A673 (cell line): ENCODE measurements around the gene SNED1. TPM values are rescaled to one million over a fixed set of nuclear protein-coding genes. Genes with fewer than 3 reads are reported as not detected.

Experiments
- BruUV-seq: library from RNA; stranded (reverse); fragments of 400-500 nt; replicated peaks from 2 replicates; lab custom pipeline; 2021; lab: Mats Ljungman, UMichigan
- CTCF ChIA-PET: fragments of 300-600 bp; sonication (Branson Sonifier 250); formaldehyde crosslinking; loops from one replicate; lab custom pipeline; 2022; ENCODE audit warnings: antibody characterized with exemption; lab: Charles Lee
- POLR2A ChIA-PET: fragments of 300-600 bp; sonication (Branson Sonifier 250); formaldehyde crosslinking; loops from one replicate; lab custom pipeline; 2022; ENCODE audit warnings: antibody characterized with exemption; ENCODE audit not compliant: low non-redundant PET; lab: Charles Lee
- DNase-seq: peaks from one replicate; pipeline ENCODE4 v3.0.0-alpha.2; 2015; ENCODE audit warnings: low spot score
- H3K27ac ChIP-seq: fragments of 200-600 bp; sonication (generic); 2 replicates; pipeline ENCODE4 v1.5.1; 2016; ENCODE audit warnings: mixed run types, low read depth, mild to moderate bottlenecking, mixed read lengths, antibody characterized with exemption, low read length; ENCODE audit not compliant: poor library complexity, severe bottlenecking
- H3K27me3 ChIP-seq: fragments of 200-600 bp; sonication (generic); replicated peaks from 2 replicates; pipeline ENCODE4 v1.6.1; 2017; ENCODE audit warnings: mixed run types, low read depth, mild to moderate bottlenecking, mixed read lengths, antibody characterized with exemption, low read length; ENCODE audit not compliant: insufficient read depth, poor library complexity
- H3K36me3 ChIP-seq: fragments of 200-600 bp; sonication (generic); 2 replicates; pipeline ENCODE4 v1.6.1; 2016; ENCODE audit warnings: mixed run types, mild to moderate bottlenecking, mixed read lengths, antibody characterized with exemption, low read length; ENCODE audit not compliant: insufficient read depth, poor library complexity, severe bottlenecking
- H3K4me1 ChIP-seq: fragments of 200-600 bp; sonication (generic); 2 replicates; pipeline ENCODE4 v1.6.1; 2017; ENCODE audit warnings: mixed run types, mild to moderate bottlenecking, mixed read lengths, antibody characterized with exemption, low read length; ENCODE audit not compliant: insufficient read depth, poor library complexity, severe bottlenecking
- H3K4me3 ChIP-seq: fragments of 200-600 bp; sonication (generic); 2 replicates; pipeline ENCODE4 v1.5.1; 2016; ENCODE audit warnings: low read depth, mixed run types, mild to moderate bottlenecking, mixed read lengths, low read length; ENCODE audit not compliant: poor library complexity, severe bottlenecking
- H3K9me3 ChIP-seq: fragments of 200-600 bp; sonication (generic); 2 replicates; pipeline ENCODE4 v1.6.1; 2016; ENCODE audit warnings: mixed run types, low read depth, mild to moderate bottlenecking, mixed read lengths, antibody characterized with exemption, low read length; ENCODE audit not compliant: poor library complexity, severe bottlenecking
- CTCF ChIP-seq: fragments of 300-800, 200-600 bp; sonication (generic); conservative IDR thresholded peaks from 2 replicates; pipeline ENCODE4 v1.5.1; 2017; ENCODE audit warnings: low read depth, mild to moderate bottlenecking, antibody characterized with exemption, low read length, moderate library complexity, mixed read lengths
- EZH2 ChIP-seq: fragments of 200-600 bp; sonication (generic); IDR thresholded peaks from 2 replicates; pipeline ENCODE4 v1.6.1; 2017; ENCODE audit warnings: borderline replicate concordance, low read depth, mild to moderate bottlenecking, mixed read lengths, antibody characterized with exemption, low read length; ENCODE audit not compliant: poor library complexity, severe bottlenecking
- intact Hi-C: fragments of 100-400 bp; cut with micrococcal nuclease; formaldehyde crosslinking; loops from one replicate; pipeline ENCODE4 v1.10.0; 2022; ENCODE audit not compliant: unreplicated experiment
- total RNA-seq: library from RNA; stranded (reverse); gene quantifications from 2 replicates; pipeline ENCODE4 v1.2.3, GENCODE V29; 2021

The SNED1 gene
- total RNA-seq, 1 experiment from 2014 or later: 3.0 TPM

- intact Hi-C loops: no loop called here
- TF ChIP-seq CTCF (no peak), EZH2 (no peak)
- ChIA-PET CTCF (no interaction called here), POLR2A (no interaction called here)
- no peak for DNase-seq
- Histone ChIP-seq H3K27ac (no peak overlapping the region), H3K36me3 (peaks cover 5% of the 10 kb centered on the region), H3K27me3 (no peaks in the 10 kb centered on the region), H3K4me1 (no peaks in the 10 kb centered on the region), H3K4me3 (no peak overlapping the region), H3K9me3 (no peaks in the 10 kb centered on the region)
- no TSS peak for BruUV-seq
Observed at GRCh38 chr2:241128266-241128665, 129.8 kb downstream of the SNED1 start.

- H3K27ac ChIP-seq: no peak overlapping the region
- H3K27me3 ChIP-seq: no peaks in the 10 kb centered on the region
- TF ChIP-seq CTCF (no peak), EZH2 (no peak)
- H3K9me3 ChIP-seq: no peaks in the 10 kb centered on the region
- no TSS peak for BruUV-seq
- H3K4me3 ChIP-seq: no peak overlapping the region
- POLR2A ChIA-PET: no interaction called here
- peaks cover 5% of the 10 kb centered on the region for H3K36me3 ChIP-seq
- CTCF ChIA-PET: no interaction called here
- no peaks in the 10 kb centered on the region for H3K4me1 ChIP-seq
- no peak for DNase-seq
- intact Hi-C loops: no loop called here
Observed at GRCh38 chr2:241129086-241129871, 130.9 kb downstream of the SNED1 start.

- CTCF ChIA-PET: no interaction called here
Observed at GRCh38 chr2:241130316-241130715, 131.9 kb downstream of the SNED1 start.

More at GRCh38 chr2:241130316-241130715, 131.9 kb downstream of the SNED1 start:
- DNase-seq: no peak
- Histone ChIP-seq H3K4me1 (no peaks in the 10 kb centered on the region), H3K9me3 (no peaks in the 10 kb centered on the region), H3K27ac (no peak overlapping the region), H3K36me3 (peaks cover 8% of the 10 kb centered on the region), H3K4me3 (no peak overlapping the region), H3K27me3 (no peaks in the 10 kb centered on the region)
- no TSS peak for BruUV-seq
- no peak for TF ChIP-seq CTCF
- TF ChIP-seq EZH2: no peak
- POLR2A ChIA-PET: no interaction called here
- intact Hi-C loops: no loop called here
